Type B pancreatic cell (in vitro differentiated cells): ENCODE measurements around the gene PEAK1. TPM values are rescaled to one million over a fixed set of nuclear protein-coding genes. Genes with fewer than 3 reads are reported as not detected.

Experiments
- DNase-seq: peaks from one replicate; pipeline ENCODE4 v3.0.0; 2021; ENCODE audit warnings: mixed read lengths; ENCODE audit not compliant: unreplicated experiment; ENCODE audit errors: extremely low spot score
- H3K27ac Mint-ChIP-seq: 2 replicates; pipeline ENCODE4 v1.8.0; 2021; ENCODE audit warnings: mild to moderate bottlenecking, mixed read lengths
- H3K27me3 Mint-ChIP-seq: 2 replicates; pipeline ENCODE4 v1.8.0; 2021; ENCODE audit warnings: mixed read lengths
- H3K36me3 Mint-ChIP-seq: 2 replicates; pipeline ENCODE4 v1.8.0; 2021; ENCODE audit warnings: mixed read lengths
- H3K4me1 Mint-ChIP-seq: one replicate; pipeline ENCODE4 v1.8.0; 2021; ENCODE audit warnings: mixed read lengths; ENCODE audit not compliant: unreplicated experiment
- H3K4me3 Mint-ChIP-seq: 2 replicates; pipeline ENCODE4 v1.8.0; 2021; ENCODE audit warnings: mild to moderate bottlenecking, mixed read lengths
- H3K9me3 Mint-ChIP-seq: 2 replicates; pipeline ENCODE4 v1.8.0; 2021; ENCODE audit warnings: mixed read lengths
- CTCF ChIP-seq: fragments of 200-600 bp; sonication (generic); conservative IDR thresholded peaks from 2 replicates; pipeline ENCODE4 v1.5.0; 2021; ENCODE audit warnings: antibody characterized with exemption, mild to moderate bottlenecking
- total RNA-seq: library from RNA; stranded (reverse); gene quantifications from 2 replicates; pipeline ENCODE4 v1.2.1, GENCODE V29; 2021; ENCODE audit warnings: low replicate concordance

PEAK1 gene
- total RNA-seq, 1 donor from 2014 or later: 35.0 TPM

- Mint-ChIP-seq H3K36me3 (peaks cover 11% of the 10 kb centered on the region), H3K9me3 (peaks cover 4% of the 10 kb centered on the region)
These were observed 281.8 kb downstream of the PEAK1 start for GRCh38 chr15:77138167-77138522.

GRCh38 chr15:77135181-77135580 is 284.7 kb downstream of the PEAK1 start:
- no peak overlapping the region for H3K4me3 Mint-ChIP-seq
- TF ChIP-seq CTCF: no peak
- H3K4me1 Mint-ChIP-seq: no peaks in the 10 kb centered on the region
- H3K36me3 Mint-ChIP-seq: peaks cover 15% of the 10 kb centered on the region
- no peaks in the 10 kb centered on the region for H3K27me3 Mint-ChIP-seq
- no peak overlapping the region for H3K27ac Mint-ChIP-seq
- peaks cover 4% of the 10 kb centered on the region for H3K9me3 Mint-ChIP-seq
- no peak for DNase-seq

More at GRCh38 chr15:77138167-77138522, 281.8 kb downstream of the PEAK1 start:
- H3K27ac Mint-ChIP-seq: no peak overlapping the region
- no peak for DNase-seq
- TF ChIP-seq CTCF: no peak
- no peaks in the 10 kb centered on the region for H3K4me1 Mint-ChIP-seq
- H3K4me3 Mint-ChIP-seq: no peak overlapping the region
- H3K27me3 Mint-ChIP-seq: no peaks in the 10 kb centered on the region

- no peak for TF ChIP-seq CTCF
- Mint-ChIP-seq H3K4me3 (no peak overlapping the region), H3K4me1 (no peaks in the 10 kb centered on the region), H3K36me3 (peaks cover 8% of the 10 kb centered on the region), H3K27ac (no peak overlapping the region), H3K9me3 (no peaks in the 10 kb centered on the region), H3K27me3 (no peaks in the 10 kb centered on the region)
- no peak for DNase-seq
These were observed 289.5 kb downstream of the PEAK1 start for GRCh38 chr15:77130315-77130930.

GRCh38 chr15:77127626-77128025 is 292.3 kb downstream of the PEAK1 start:
- no peaks in the 10 kb centered on the region for H3K27me3 Mint-ChIP-seq
- H3K36me3 Mint-ChIP-seq: peaks cover 5% of the 10 kb centered on the region
- no peaks in the 10 kb centered on the region for H3K4me1 Mint-ChIP-seq
- H3K4me3 Mint-ChIP-seq: no peak overlapping the region
- TF ChIP-seq CTCF: no peak
- no peaks in the 10 kb centered on the region for H3K9me3 Mint-ChIP-seq
- no peak for DNase-seq
- no peak overlapping the region for H3K27ac Mint-ChIP-seq

GRCh38 chr15:77126529-77127326 is 293.2 kb downstream of the PEAK1 start:
- H3K4me3 Mint-ChIP-seq: no peak overlapping the region
- no peaks in the 10 kb centered on the region for H3K27me3 Mint-ChIP-seq
- H3K27ac Mint-ChIP-seq: no peak overlapping the region
- peaks cover 4% of the 10 kb centered on the region for H3K36me3 Mint-ChIP-seq
- no peak for TF ChIP-seq CTCF
- no peak for DNase-seq
- no peaks in the 10 kb centered on the region for H3K4me1 Mint-ChIP-seq
- no peaks in the 10 kb centered on the region for H3K9me3 Mint-ChIP-seq
